ENCODE results near the gene CNTNAP5. TPM values are rescaled to one million over a fixed set of nuclear protein-coding genes. Genes with fewer than 3 reads are reported as not detected.

CNTNAP5 gene
- total and polyA plus RNA-seq, 2 of the 13 experiments (the other 11 are each of a cell fraction or from before 2014, with no cell fraction given): not detected

GRCh38 chr2:124689348-124689747, 664.3 kb downstream of the CNTNAP5 start:
- BruUV-seq (replicated peaks): no TSS peak
- FAIRE-seq (no peak), ATAC-seq (no peak), DNase-seq (ENCODE audit: low spot score) (no peak)
- TF ChIP-seq POLR2AphosphoS2 (IDR thresholded peaks at IDR 0.05; ENCODE audit: low read depth, low read length): no peak
- TF ChIP-seq MNT (IDR thresholded peaks at IDR 0.05): peak; percentile 91
- intact Hi-C loops (cut with micrococcal nuclease; ENCODE audit: unreplicated experiment) (no loop called here), in situ Hi-C loops (cut with HindIII; ENCODE audit: extremely low pct_ligation_motif_present, low pct_unique_long_range_greater_than_20kb) (no loop called here)
- Histone ChIP-seq H3K36me3 (replicated peaks in 1 of 2; ENCODE audit: control insufficient read depth in 1 of 2, insufficient read depth in 2 of 2, low read length in 2 of 2) (no peaks in the 10 kb centered on the region), H4K20me1 (ENCODE audit: insufficient read depth, low read length) (no peaks in the 10 kb centered on the region), H3K9me3 (ENCODE audit: low read length) (peaks cover 63% of the 10 kb centered on the region), H2AFZ (ENCODE audit: low read length) (no peak overlapping the region), H3K79me2 (ENCODE audit: insufficient read depth, low read length) (no peaks in the 10 kb centered on the region), H3K4me3 (replicated peaks in 1 of 3; ENCODE audit: insufficient read depth in 1 of 3, low read depth in 2 of 3, low read length in 3 of 3) (no peak overlapping the region), H3K27ac (ENCODE audit: extremely low read length, insufficient read depth, low read length) (no peak overlapping the region), H3K27me3 (ENCODE audit: control insufficient read depth in 1 of 2, insufficient read depth in 2 of 2, low read length in 2 of 2) (no peaks in the 10 kb centered on the region), H3K9ac (ENCODE audit: insufficient read depth, low read depth, low read length) (no peak overlapping the region), H3K4me2 (ENCODE audit: low read depth, low read length) (no peak overlapping the region), H3K4me1 (ENCODE audit: insufficient read depth, low read length) (no peaks in the 10 kb centered on the region)
- ChIA-PET CTCF (ENCODE audit: low intra/inter-chr PET ratio, low total read pairs) (no interaction called here), POLR2A (no interaction called here)
- WGBS (ENCODE audit: low lambda C conversion rate): 5% methylated on average over 3 of the region's 3 CpGs

- POLR2A ChIA-PET: no interaction called here
- Histone ChIP-seq H3K27me3 (ENCODE audit: control insufficient read depth in 1 of 2, insufficient read depth in 2 of 2, low read length in 2 of 2) (no peaks in the 10 kb centered on the region), H2AFZ (ENCODE audit: low read length) (no peak overlapping the region), H3K27ac (ENCODE audit: extremely low read length, insufficient read depth, low read length) (no peak overlapping the region), H3K4me3 (replicated peaks in 1 of 3; ENCODE audit: insufficient read depth in 1 of 3, low read depth in 2 of 3, low read length in 3 of 3) (no peak overlapping the region), H4K20me1 (ENCODE audit: insufficient read depth, low read length) (no peaks in the 10 kb centered on the region), H3K79me2 (ENCODE audit: insufficient read depth, low read length) (no peaks in the 10 kb centered on the region), H3K9ac (ENCODE audit: insufficient read depth, low read depth, low read length) (no peak overlapping the region), H3K4me1 (ENCODE audit: insufficient read depth, low read length) (no peaks in the 10 kb centered on the region), H3K4me2 (ENCODE audit: low read depth, low read length) (no peak overlapping the region), H3K9me3 (ENCODE audit: low read length) (peaks cover 54% of the 10 kb centered on the region), H3K36me3 (replicated peaks in 1 of 2; ENCODE audit: control insufficient read depth in 1 of 2, insufficient read depth in 2 of 2, low read length in 2 of 2) (no peaks in the 10 kb centered on the region)
- intact Hi-C loops (cut with micrococcal nuclease; ENCODE audit: unreplicated experiment) (no loop called here), in situ Hi-C loops (cut with HindIII; ENCODE audit: extremely low pct_ligation_motif_present, low pct_unique_long_range_greater_than_20kb) (no loop called here)
- DNase-seq (ENCODE audit: low spot score): no peak
- no peak for ATAC-seq
- CTCF ChIA-PET (ENCODE audit: low intra/inter-chr PET ratio, low total read pairs): no interaction called here
- no TSS peak for BruUV-seq (replicated peaks)
- no peak for FAIRE-seq
- TF ChIP-seq ZBTB33 (CRISPR knock-in tag; IDR thresholded peaks at IDR 0.05) (no peak), GPBP1L1 (CRISPR knock-in tag; IDR thresholded peaks at IDR 0.05) (no peak), HNF4G (IDR thresholded peaks at IDR 0.05; ENCODE audit: borderline replicate concordance, low read depth, low read length) (no peak), HNF4G (CRISPR knock-in tag; IDR thresholded peaks at IDR 0.05; ENCODE audit: borderline replicate concordance, low read depth) (no peak), ZNF749 (CRISPR knock-in tag; IDR thresholded peaks at IDR 0.05; ENCODE audit: borderline replicate concordance) (no peak), ZBTB38 (CRISPR knock-in tag; IDR thresholded peaks at IDR 0.05) (no peak), MAF1 (CRISPR knock-in tag; IDR thresholded peaks at IDR 0.05; ENCODE audit: borderline replicate concordance) (no peak), IKZF1 (IDR thresholded peaks at IDR 0.05) (no peak), ZNF839 (CRISPR knock-in tag; IDR thresholded peaks at IDR 0.05; ENCODE audit: borderline replicate concordance) (no peak), ZNF776 (CRISPR knock-in tag; IDR thresholded peaks at IDR 0.05) (no peak), ZSCAN5A (CRISPR knock-in tag; IDR thresholded peaks at IDR 0.05; ENCODE audit: borderline replicate concordance) (no peak)
Observed at GRCh38 chr2:124692216-124692615, 667.1 kb downstream of the CNTNAP5 start.
